ENCODE results near the gene PLEKHG4B. TPM values are rescaled to one million over a fixed set of nuclear protein-coding genes. Genes with fewer than 3 reads are reported as not detected.
A peak's percentile ranks its signal among the peaks of the same experiment; 100 is the strongest.

Gene PLEKHG4B
- total RNA-seq, 1 donor from 2014 or later: not detected

DNA sequence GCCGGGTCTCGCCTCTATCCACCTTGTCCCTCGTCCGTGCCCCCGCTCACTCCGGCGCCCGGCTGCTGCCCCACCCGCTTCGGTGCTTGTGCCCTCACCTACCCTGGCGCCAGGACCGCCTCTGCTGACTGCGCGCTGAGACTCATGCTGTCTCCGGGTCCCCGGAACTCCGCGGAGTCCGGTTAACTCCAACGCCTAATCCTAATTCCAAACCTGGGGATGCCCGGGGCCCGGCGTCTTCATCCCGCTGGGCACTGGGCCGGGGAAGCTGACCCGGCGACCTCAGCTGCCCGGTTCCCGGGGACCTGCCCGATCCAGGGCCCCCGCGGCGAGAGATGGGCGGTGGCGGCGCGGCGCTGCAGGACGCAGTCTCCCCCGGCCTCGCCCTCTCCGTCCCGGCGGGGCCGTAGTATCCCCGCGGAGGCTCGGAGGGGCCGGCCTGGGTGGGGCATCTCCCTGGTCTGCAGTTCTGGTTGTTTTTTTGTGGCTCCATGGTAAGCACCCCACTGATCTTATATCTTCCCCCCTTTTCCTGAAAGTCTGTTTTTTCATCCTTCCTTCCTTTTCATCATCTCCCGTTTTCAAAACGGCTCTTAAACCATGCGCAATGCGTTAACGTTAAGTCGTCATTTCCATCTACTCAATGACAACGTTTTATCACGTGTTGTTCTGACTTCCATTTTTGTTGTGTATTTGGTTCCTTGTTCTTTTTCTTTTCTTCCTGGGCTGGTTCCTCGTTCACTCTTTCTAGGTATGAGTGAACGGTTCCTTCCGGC lies 41.1 kb upstream of the PLEKHG4B start:
- Histone ChIP-seq H3K4me1 (peaks cover 0 to 5% of the 10 kb centered on the region in 2 donors), H3K4me3 (no peak overlapping the region), H3K27ac (no peak overlapping the region), H3K9me3 (no peaks in the 10 kb centered on the region), H3K36me3 (no peaks in the 10 kb centered on the region), H3K27me3 (peaks cover 11% of the 10 kb centered on the region)
- TF ChIP-seq, protein P1, sequence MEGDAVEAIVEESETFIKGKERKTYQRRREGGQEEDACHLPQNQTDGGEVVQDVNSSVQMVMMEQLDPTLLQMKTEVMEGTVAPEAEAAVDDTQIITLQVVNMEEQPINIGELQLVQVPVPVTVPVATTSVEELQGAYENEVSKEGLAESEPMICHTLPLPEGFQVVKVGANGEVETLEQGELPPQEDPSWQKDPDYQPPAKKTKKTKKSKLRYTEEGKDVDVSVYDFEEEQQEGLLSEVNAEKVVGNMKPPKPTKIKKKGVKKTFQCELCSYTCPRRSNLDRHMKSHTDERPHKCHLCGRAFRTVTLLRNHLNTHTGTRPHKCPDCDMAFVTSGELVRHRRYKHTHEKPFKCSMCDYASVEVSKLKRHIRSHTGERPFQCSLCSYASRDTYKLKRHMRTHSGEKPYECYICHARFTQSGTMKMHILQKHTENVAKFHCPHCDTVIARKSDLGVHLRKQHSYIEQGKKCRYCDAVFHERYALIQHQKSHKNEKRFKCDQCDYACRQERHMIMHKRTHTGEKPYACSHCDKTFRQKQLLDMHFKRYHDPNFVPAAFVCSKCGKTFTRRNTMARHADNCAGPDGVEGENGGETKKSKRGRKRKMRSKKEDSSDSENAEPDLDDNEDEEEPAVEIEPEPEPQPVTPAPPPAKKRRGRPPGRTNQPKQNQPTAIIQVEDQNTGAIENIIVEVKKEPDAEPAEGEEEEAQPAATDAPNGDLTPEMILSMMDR (IDR thresholded peaks at IDR 0.05): no peak
- DNase-seq (ENCODE audit: low spot score in 2 of 2): no peak
- intact Hi-C loops (cut with DNase I): no loop called here

DNA sequence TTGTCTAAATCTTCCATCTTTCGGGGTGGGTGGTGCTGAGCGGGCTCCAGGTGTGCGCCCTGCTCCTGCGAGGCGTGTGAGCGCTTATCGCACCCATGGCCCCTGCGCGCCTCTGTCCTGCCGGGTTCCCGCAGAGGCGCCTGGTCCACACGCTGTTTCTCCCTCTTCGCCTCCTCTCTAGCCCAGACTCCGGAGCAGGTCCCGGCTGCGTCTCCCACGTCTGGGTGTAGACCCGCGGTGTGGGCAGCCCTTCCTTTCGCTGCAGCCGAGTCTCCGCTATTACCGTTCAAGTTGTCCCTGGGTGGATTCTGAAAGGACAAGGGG lies 40.5 kb upstream of the PLEKHG4B start:
- Histone ChIP-seq H3K4me3 (no peak overlapping the region), H3K9me3 (no peaks in the 10 kb centered on the region), H3K27ac (no peak overlapping the region), H3K4me1 (peaks cover 0 to 5% of the 10 kb centered on the region in 2 donors), H3K36me3 (no peaks in the 10 kb centered on the region), H3K27me3 (peaks cover 11% of the 10 kb centered on the region)
- intact Hi-C loops (cut with DNase I): no loop called here
- no peak for DNase-seq (ENCODE audit: low spot score in 2 of 2)
- TF ChIP-seq, protein P1 (IDR thresholded peaks at IDR 0.05): no peak

DNA sequence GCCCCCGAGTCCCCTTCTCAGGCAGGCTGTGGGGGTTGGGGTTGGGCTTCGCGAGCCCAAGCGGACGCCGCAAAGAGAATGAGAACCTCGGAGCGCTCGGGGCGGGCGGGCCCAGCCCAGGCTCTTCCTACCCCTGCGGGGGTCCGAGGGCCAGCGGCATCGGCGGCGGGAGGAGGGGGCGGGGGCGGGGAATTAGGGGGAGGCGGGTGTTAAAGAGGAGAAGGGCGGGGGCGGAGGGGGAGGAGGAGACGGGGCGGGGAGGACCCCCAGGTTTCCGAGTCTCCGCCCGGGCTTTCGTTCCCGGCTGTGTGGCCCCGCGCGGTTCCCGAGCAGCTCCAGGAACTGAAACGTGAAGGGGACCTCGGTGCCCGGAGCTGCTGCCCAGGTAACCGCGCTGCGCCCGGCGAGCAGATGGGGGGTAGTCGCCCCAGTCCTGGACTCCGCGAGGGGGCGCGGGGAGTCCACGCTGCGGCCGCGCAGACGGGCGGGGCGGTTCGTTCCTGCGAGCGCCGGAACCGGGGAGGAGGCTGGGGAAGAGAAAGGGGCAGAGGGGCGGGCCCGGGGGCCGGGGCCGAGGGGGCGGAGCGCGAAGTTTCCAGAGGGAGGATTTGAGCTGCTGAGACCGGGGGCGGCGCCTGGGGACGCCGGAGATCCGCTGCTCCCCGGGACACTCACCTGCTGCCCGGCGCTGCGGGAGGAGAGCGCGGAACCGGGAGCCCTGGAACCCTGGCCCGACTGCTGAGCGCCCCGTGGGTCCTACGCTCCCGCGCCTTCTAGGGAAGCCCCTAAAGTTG lies 38.4 kb upstream of the PLEKHG4B start:
- H3K4me1 ChIP-seq: peaks cover 0 to 5% of the 10 kb centered on the region in 2 donors
- intact Hi-C loops (cut with DNase I): no loop called here
- no peak overlapping the region for H3K27ac ChIP-seq
- no peaks in the 10 kb centered on the region for H3K36me3 ChIP-seq
- DNase-seq (ENCODE audit: low spot score in 2 of 2): no peak
- H3K9me3 ChIP-seq: no peaks in the 10 kb centered on the region
- TF ChIP-seq, protein P1 (IDR thresholded peaks at IDR 0.05): no peak
- H3K4me3 ChIP-seq: peak overlapping the region; percentile 62 to 73
- H3K27me3 ChIP-seq: peaks cover 11% of the 10 kb centered on the region

DNA sequence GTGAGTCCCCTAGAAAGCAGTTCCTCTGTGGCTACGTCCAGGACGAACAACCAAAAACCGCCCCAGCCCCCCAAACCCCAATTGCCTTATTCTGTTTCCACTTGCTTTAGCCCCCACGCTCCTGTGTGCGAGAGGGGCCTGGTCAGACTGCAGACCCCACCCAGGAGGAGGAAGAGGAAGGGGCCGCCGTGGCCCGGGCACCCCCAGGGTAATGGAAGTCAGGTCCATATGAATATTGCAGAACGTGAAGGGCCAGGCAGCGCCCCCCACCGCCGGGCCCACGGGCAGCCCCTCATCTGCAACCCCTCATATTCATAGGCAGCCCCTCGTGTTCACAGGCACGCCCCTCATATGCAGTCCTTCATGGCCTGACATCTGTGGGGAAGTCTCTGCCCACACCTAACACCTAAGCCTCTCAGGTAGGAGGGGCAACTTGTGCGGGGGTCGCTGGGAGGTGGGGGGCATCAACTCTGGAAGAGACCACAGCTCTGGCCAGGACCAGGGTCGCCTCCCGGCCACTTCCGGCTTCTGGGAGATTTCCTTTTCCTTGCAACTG lies 37.7 kb upstream of the PLEKHG4B start:
- Histone ChIP-seq H3K27ac (no peak overlapping the region), H3K4me3 (peak overlapping the region; percentile 62 to 73), H3K36me3 (no peaks in the 10 kb centered on the region), H3K4me1 (peaks cover 0 to 5% of the 10 kb centered on the region in 2 donors), H3K9me3 (no peaks in the 10 kb centered on the region), H3K27me3 (peaks cover 11% of the 10 kb centered on the region)
- DNase-seq (ENCODE audit: low spot score in 2 of 2): no peak
- intact Hi-C loops (cut with DNase I): no loop called here
- TF ChIP-seq, protein P1 (IDR thresholded peaks at IDR 0.05): no peak

DNA sequence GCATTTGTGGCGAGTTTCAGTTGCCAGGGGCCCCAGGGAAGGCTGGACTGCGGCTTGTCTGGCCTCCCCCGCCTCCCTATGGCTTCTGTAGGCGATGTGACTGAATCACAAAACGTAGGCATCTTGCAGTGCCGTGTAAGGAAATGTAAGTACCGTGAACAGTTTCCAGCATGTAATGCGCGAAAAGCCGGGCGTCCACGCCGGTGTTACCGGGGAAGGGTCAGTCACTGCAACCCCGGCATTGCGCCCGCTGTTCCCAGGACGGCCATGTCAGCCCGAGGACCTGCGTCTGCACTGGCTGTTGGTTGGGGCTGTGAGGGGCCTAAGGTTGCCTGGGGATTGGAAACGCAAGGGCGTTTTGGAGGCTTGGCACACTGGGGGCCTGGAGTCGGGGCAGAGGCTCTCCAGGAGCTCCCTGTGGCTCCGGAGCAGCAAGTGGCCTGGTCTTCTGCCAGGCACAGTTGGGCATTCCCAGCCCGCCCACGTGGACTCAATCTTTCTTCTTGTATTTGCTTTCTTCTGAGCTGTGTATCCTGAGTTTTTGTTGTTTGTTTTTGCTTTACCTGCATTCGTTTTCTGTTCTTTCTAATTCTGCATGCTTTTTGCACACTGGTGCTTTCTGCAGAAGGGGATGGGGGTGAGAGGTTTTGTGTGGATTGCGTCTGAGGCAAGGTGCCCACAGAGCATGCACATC lies 36.9 kb upstream of the PLEKHG4B start:
- no peak for DNase-seq (ENCODE audit: low spot score in 2 of 2)
- TF ChIP-seq, protein P1 (IDR thresholded peaks at IDR 0.05): no peak
- peaks cover 11% of the 10 kb centered on the region for H3K27me3 ChIP-seq

More for the DNA sequence above, 36.9 kb upstream of the PLEKHG4B start:
- intact Hi-C loops (cut with DNase I): no loop called here
- Histone ChIP-seq H3K4me3 (no peak overlapping the region), H3K9me3 (no peaks in the 10 kb centered on the region), H3K27ac (no peak overlapping the region), H3K4me1 (peaks cover 0 to 5% of the 10 kb centered on the region in 2 donors), H3K36me3 (no peaks in the 10 kb centered on the region)
